HEK293 (cell line): ENCODE results near the gene PLOD3.

Source experiments
- FEZF1 ChIP-seq: fragments of 450-650 bp; formaldehyde crosslinking; IDR thresholded peaks from 2 replicates; pipeline ENCODE4 v1.5.1; 2016; ENCODE audit warnings: missing biosample characterization, missing genetic modification characterization
- GLIS2 ChIP-seq: fragments of 450-650 bp; formaldehyde crosslinking; IDR thresholded peaks from 2 replicates; pipeline ENCODE4 v1.5.1; 2016; ENCODE audit warnings: missing biosample characterization, missing genetic modification characterization
- MYNN ChIP-seq: fragments of 450-650 bp; formaldehyde crosslinking; IDR thresholded peaks from 2 replicates; pipeline ENCODE4 v1.5.1; 2016; ENCODE audit warnings: missing biosample characterization, missing genetic modification characterization, borderline replicate concordance
- SP7 ChIP-seq: fragments of 450-650 bp; formaldehyde crosslinking; IDR thresholded peaks from 2 replicates; pipeline ENCODE4 v1.5.1; 2016; ENCODE audit warnings: missing biosample characterization, missing genetic modification characterization
- WT1 ChIP-seq: fragments of 450-650 bp; formaldehyde crosslinking; IDR thresholded peaks from 2 replicates; pipeline ENCODE4 v1.5.1; 2016; ENCODE audit warnings: missing biosample characterization, missing genetic modification characterization
- YY1 ChIP-seq: fragments of 450-650 bp; formaldehyde crosslinking; IDR thresholded peaks from 2 replicates; pipeline ENCODE4 v1.5.1; 2018; ENCODE audit warnings: missing biosample characterization, missing genetic modification characterization
- ZBTB10 ChIP-seq: fragments of 450-650 bp; formaldehyde crosslinking; IDR thresholded peaks from 2 replicates; pipeline ENCODE4 v1.5.1; 2016; ENCODE audit warnings: missing biosample characterization, missing genetic modification characterization
- ZBTB7A ChIP-seq: fragments of 450-650 bp; formaldehyde crosslinking; IDR thresholded peaks from 2 replicates; pipeline ENCODE4 v1.5.1; 2016; ENCODE audit warnings: low read depth, missing biosample characterization, missing genetic modification characterization
- ZBTB8A ChIP-seq: fragments of 450-650 bp; formaldehyde crosslinking; IDR thresholded peaks from 2 replicates; pipeline ENCODE4 v1.5.1; 2016; ENCODE audit warnings: missing biosample characterization, missing genetic modification characterization
- ZFP69B ChIP-seq: fragments of 450-650 bp; formaldehyde crosslinking; IDR thresholded peaks from 2 replicates; pipeline ENCODE4 v1.5.1; 2016; ENCODE audit warnings: missing biosample characterization, missing genetic modification characterization
- ZNF2 ChIP-seq: fragments of 450-650 bp; formaldehyde crosslinking; IDR thresholded peaks from 2 replicates; pipeline ENCODE4 v1.5.1; 2016; ENCODE audit warnings: missing biosample characterization, missing genetic modification characterization
- ZNF404 ChIP-seq: fragments of 450-650 bp; formaldehyde crosslinking; IDR thresholded peaks from 2 replicates; pipeline ENCODE4 v1.5.1; 2017; ENCODE audit warnings: missing biosample characterization, missing genetic modification characterization
- ZNF416 ChIP-seq: fragments of 450-650 bp; formaldehyde crosslinking; IDR thresholded peaks from 2 replicates; pipeline ENCODE4 v1.5.1; 2016; ENCODE audit warnings: missing biosample characterization, missing genetic modification characterization
- ZNF426 ChIP-seq: fragments of 450-650 bp; formaldehyde crosslinking; IDR thresholded peaks from 2 replicates; pipeline ENCODE4 v1.5.1; 2017; ENCODE audit warnings: missing biosample characterization, missing genetic modification characterization, mild to moderate bottlenecking, inconsistent platforms, moderate library complexity
- ZNF544 ChIP-seq: fragments of 450-650 bp; formaldehyde crosslinking; IDR thresholded peaks from 2 replicates; pipeline ENCODE4 v1.5.0; 2017; ENCODE audit warnings: missing biosample characterization, missing genetic modification characterization
- ZNF560 ChIP-seq: fragments of 450-650 bp; formaldehyde crosslinking; IDR thresholded peaks from 2 replicates; pipeline ENCODE4 v1.5.1; 2017; ENCODE audit warnings: missing biosample characterization, missing genetic modification characterization, borderline replicate concordance
- ZNF692 ChIP-seq: fragments of 450-650 bp; formaldehyde crosslinking; IDR thresholded peaks from 2 replicates; pipeline ENCODE4 v1.5.1; 2016; ENCODE audit warnings: missing biosample characterization, missing genetic modification characterization
- TF ChIP-seq, protein P1 (sequence below): fragments of 450-650 bp; formaldehyde crosslinking; IDR thresholded peaks from 2 replicates; pipeline ENCODE4 v1.5.1; 2016; ENCODE audit warnings: missing biosample characterization, missing genetic modification characterization
- TF ChIP-seq, protein P2 (sequence below): fragments of 450-650 bp; formaldehyde crosslinking; IDR thresholded peaks from 2 replicates; pipeline ENCODE4 v1.5.1; 2016; ENCODE audit warnings: missing biosample characterization, missing genetic modification characterization
- TF ChIP-seq, protein P3 (sequence below): fragments of 450-650 bp; formaldehyde crosslinking; IDR thresholded peaks from 2 replicates; pipeline ENCODE4 v1.5.1; 2016; ENCODE audit warnings: missing biosample characterization, missing genetic modification characterization

The PLOD3 gene

DNA sequence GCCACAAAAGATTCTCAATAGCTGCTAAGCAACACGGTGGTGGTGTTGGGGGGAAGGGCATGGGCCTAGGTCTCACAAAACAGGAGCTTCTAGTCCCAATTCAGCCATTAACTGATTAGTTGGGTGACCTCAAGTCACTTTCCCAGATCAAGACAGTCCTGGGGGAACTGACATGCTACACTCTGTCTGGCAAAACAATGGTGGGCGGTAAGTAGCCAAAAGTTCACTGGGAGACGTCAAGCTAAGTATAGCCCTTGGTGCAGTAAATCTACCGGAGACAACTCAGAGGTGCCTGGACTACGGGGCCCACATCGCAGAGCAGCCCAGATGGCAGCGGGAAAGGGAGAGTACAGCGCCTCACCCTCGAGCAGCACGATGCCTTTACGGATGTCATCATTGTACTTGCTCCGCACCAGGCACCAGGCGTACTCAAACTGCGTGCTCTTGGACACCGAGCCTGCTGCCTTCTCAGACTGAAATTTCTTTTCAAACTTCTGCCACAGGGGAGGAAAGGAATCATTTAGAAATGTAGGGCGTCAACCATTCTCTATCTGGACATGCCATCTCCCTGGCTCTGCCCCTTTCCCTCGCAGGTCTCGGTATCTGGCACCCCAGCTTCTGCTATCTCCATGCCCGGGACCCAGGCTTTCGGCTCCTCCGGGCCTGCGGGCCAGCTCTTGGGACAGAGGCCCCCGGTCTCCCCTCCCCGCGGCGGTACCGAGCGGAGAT lies 26.4 kb upstream of the PLOD3 start (continued):
- TF ChIP-seq, protein P1, sequence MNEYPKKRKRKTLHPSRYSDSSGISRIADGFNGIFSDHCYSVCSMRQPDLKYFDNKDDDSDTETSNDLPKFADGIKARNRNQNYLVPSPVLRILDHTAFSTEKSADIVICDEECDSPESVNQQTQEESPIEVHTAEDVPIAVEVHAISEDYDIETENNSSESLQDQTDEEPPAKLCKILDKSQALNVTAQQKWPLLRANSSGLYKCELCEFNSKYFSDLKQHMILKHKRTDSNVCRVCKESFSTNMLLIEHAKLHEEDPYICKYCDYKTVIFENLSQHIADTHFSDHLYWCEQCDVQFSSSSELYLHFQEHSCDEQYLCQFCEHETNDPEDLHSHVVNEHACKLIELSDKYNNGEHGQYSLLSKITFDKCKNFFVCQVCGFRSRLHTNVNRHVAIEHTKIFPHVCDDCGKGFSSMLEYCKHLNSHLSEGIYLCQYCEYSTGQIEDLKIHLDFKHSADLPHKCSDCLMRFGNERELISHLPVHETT (tag by site-specific recombination): no peak
- TF ChIP-seq ZBTB8A (tag by site-specific recombination) (no peak), FEZF1 (no peak), WT1 (tag by site-specific recombination) (no peak), YY1 (tag by site-specific recombination) (no peak), GLIS2 (tag by site-specific recombination) (no peak), ZNF404 (tag by site-specific recombination) (no peak), ZFP69B (tag by site-specific recombination) (peak; percentile 70; the same call in 1 of the 2 replicates), ZNF2 (tag by site-specific recombination) (peak; percentile 100; the same call in 1 of the 2 replicates), SP7 (tag by site-specific recombination) (peak; percentile 91), MYNN (tag by site-specific recombination) (no peak), ZBTB10 (tag by site-specific recombination) (peak; percentile 52; the same call in 1 of the 2 replicates), ZNF544 (tag by site-specific recombination) (no peak), ZNF692 (tag by site-specific recombination) (peak; percentile 91), ZBTB7A (0 out of 2 replicates have a peak, but pooled peaks have one; percentile 24), ZNF426 (tag by site-specific recombination) (no peak), ZNF416 (peak; percentile 97), ZNF560 (tag by site-specific recombination) (no peak)
- TF ChIP-seq, protein P2, sequence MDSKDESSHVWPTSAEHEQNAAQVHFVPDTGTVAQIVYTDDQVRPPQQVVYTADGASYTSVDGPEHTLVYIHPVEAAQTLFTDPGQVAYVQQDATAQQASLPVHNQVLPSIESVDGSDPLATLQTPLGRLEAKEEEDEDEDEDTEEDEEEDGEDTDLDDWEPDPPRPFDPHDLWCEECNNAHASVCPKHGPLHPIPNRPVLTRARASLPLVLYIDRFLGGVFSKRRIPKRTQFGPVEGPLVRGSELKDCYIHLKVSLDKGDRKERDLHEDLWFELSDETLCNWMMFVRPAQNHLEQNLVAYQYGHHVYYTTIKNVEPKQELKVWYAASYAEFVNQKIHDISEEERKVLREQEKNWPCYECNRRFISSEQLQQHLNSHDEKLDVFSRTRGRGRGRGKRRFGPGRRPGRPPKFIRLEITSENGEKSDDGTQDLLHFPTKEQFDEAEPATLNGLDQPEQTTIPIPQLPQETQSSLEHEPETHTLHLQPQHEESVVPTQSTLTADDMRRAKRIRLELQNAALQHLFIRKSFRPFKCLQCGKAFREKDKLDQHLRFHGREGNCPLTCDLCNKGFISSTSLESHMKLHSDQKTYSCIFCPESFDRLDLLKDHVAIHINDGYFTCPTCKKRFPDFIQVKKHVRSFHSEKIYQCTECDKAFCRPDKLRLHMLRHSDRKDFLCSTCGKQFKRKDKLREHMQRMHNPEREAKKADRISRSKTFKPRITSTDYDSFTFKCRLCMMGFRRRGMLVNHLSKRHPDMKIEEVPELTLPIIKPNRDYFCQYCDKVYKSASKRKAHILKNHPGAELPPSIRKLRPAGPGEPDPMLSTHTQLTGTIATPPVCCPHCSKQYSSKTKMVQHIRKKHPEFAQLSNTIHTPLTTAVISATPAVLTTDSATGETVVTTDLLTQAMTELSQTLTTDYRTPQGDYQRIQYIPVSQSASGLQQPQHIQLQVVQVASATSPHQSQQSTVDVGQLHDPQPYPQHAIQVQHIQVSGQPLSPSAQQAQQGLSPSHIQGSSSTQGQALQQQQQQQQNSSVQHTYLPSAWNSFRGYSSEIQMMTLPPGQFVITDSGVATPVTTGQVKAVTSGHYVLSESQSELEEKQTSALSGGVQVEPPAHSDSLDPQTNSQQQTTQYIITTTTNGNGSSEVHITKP (tag by site-specific recombination): peak; percentile 9; the same call in 1 of the 2 replicates
- TF ChIP-seq, protein P3, sequence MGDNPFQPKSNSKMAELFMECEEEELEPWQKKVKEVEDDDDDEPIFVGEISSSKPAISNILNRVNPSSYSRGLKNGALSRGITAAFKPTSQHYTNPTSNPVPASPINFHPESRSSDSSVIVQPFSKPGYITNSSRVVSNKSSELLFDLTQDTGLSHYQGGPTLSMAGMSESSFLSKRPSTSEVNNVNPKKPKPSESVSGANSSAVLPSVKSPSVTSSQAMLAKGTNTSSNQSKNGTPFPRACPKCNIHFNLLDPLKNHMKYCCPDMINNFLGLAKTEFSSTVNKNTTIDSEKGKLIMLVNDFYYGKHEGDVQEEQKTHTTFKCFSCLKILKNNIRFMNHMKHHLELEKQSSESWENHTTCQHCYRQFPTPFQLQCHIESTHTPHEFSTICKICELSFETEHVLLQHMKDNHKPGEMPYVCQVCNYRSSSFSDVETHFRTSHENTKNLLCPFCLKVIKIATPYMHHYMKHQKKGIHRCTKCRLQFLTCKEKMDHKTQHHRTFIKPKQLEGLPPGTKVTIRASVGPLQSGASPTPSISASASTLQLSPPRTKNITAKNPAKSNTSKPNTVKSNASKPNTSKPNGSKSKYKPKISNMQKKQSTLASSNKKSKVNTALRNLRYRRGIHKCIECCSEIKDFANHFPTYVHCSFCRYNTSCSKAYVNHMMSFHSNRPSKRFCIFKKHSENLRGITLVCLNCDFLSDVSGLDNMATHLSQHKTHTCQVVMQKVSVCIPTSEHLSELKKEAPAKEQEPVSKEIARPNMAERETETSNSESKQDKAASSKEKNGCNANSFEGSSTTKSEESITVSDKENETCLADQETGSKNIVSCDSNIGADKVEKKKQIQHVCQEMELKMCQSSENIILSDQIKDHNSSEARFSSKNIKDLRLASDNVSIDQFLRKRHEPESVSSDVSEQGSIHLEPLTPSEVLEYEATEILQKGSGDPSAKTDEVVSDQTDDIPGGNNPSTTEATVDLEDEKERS (tag by site-specific recombination): no peak
